ENCODE measurements around the gene ZNF215. TPM values are rescaled to one million over a fixed set of nuclear protein-coding genes. Genes with fewer than 3 reads are reported as not detected.

Gene ZNF215
- total RNA-seq, 2 experiments from 2014 or later, result 59.8 to 61.0 TPM

GRCh38 chr11:6995703-6996102 lies 69.5 kb downstream of the ZNF215 start:
- Histone ChIP-seq H3K36me3 (ENCODE audit: insufficient read depth, low read length) (peaks cover 79% of the 10 kb centered on the region), H3K27ac (ENCODE audit: low read depth, low read length, poor library complexity, severe bottlenecking) (no peak overlapping the region), H3K4me2 (ENCODE audit: low read length) (no peak overlapping the region), H3K79me2 (ENCODE audit: insufficient read depth, low read depth, low read length) (no peaks in the 10 kb centered on the region), H2AFZ (ENCODE audit: low read length) (no peak overlapping the region), H3K4me3 (ENCODE audit: low read depth, low read length, poor library complexity, severe bottlenecking) (no peak overlapping the region), H3K9me2 (ENCODE audit: insufficient read depth, low read length) (no peaks in the 10 kb centered on the region), H3K9me3 (ENCODE audit: low read length) (no peaks in the 10 kb centered on the region), H3K4me1 (ENCODE audit: insufficient read depth, low read length, poor library complexity, severe bottlenecking) (peaks cover 18% of the 10 kb centered on the region), H4K20me1 (ENCODE audit: insufficient read depth, low read length) (no peaks in the 10 kb centered on the region)
- intact Hi-C loops (cut with micrococcal nuclease; ENCODE audit: unreplicated experiment), result no loop called here
- TF ChIP-seq CTCF (conservative IDR thresholded peaks at IDR 0.05; ENCODE audit: low read length) (no peak), EZH2phosphoT487 (IDR thresholded peaks at IDR 0.05; ENCODE audit: borderline replicate concordance, low read depth, low read length) (no peak)
- ChIA-PET POLR2A (interaction anchor here (1.2 kb wide), 1 partner anchor 46 kb away, joined by 3 read pairs; no protein-coding TSS in a partner anchor), CTCF (ENCODE audit: unreplicated experiment) (no interaction called here)
- DNase-seq (ENCODE audit: low spot score), result no peak
- no TSS peak for BruUV-seq (replicated peaks)

- Histone ChIP-seq H3K36me3 (ENCODE audit: insufficient read depth, low read length) (peaks cover 52% of the 10 kb centered on the region), H3K4me2 (ENCODE audit: low read length) (no peak overlapping the region), H3K27ac (ENCODE audit: low read depth, low read length, poor library complexity, severe bottlenecking) (no peak overlapping the region), H3K4me1 (ENCODE audit: insufficient read depth, low read length, poor library complexity, severe bottlenecking) (no peaks in the 10 kb centered on the region), H3K4me3 (ENCODE audit: low read depth, low read length, poor library complexity, severe bottlenecking) (no peak overlapping the region), H3K79me2 (ENCODE audit: insufficient read depth, low read depth, low read length) (no peaks in the 10 kb centered on the region), H3K9me2 (ENCODE audit: insufficient read depth, low read length) (no peaks in the 10 kb centered on the region), H4K20me1 (ENCODE audit: insufficient read depth, low read length) (no peaks in the 10 kb centered on the region; the same call in 1 of the 2 replicates), H2AFZ (ENCODE audit: low read length) (no peak overlapping the region), H3K9me3 (ENCODE audit: low read length) (no peaks in the 10 kb centered on the region)
- ChIA-PET CTCF (ENCODE audit: unreplicated experiment) (no interaction called here), POLR2A (interaction anchor here (0.6 to 0.8 kb wide), 2 partner anchors 67 to 1823 kb away, joined by 3 to 4 read pairs; no protein-coding TSS in a partner anchor)
- TF ChIP-seq EZH2phosphoT487 (IDR thresholded peaks at IDR 0.05; ENCODE audit: borderline replicate concordance, low read depth, low read length) (no peak), CTCF (conservative IDR thresholded peaks at IDR 0.05; ENCODE audit: low read length) (no peak)
- no peak for DNase-seq (ENCODE audit: low spot score)
- intact Hi-C loops (cut with micrococcal nuclease; ENCODE audit: unreplicated experiment), result no loop called here
- no TSS peak for BruUV-seq (replicated peaks)
These were observed 78.3 kb downstream of the ZNF215 start for GRCh38 chr11:7004482-7004881.

Other genes with a start within 250 kb of the ZNF215 start
- 46.8 and 59.7 TPM in 2 replicates for gene MRPL17, start 243.1 kb upstream of the ZNF215 start, total RNA-seq (2014; rRNA removed; shearing (Covaris generic))
- gene MRPL17, start 243.1 kb upstream of the ZNF215 start, total RNA-seq (2022), result 43.0 and 44.0 TPM in 2 replicates
- 0.82 and 2.5 TPM in 2 replicates for gene OR2AG2, start 154.4 kb upstream of the ZNF215 start, total RNA-seq (2014; rRNA removed; shearing (Covaris generic))
- gene OR2AG2, start 154.4 kb upstream of the ZNF215 start, total RNA-seq (2022), result 1.7 and 1.9 TPM in 2 replicates
- not detected in 2 replicates for gene OR2AG1, start 143.4 kb upstream of the ZNF215 start, total RNA-seq (2014; rRNA removed; shearing (Covaris generic))
- not detected in 2 replicates for gene OR2AG1, start 143.4 kb upstream of the ZNF215 start, total RNA-seq (2022)
- 0.95 and 2.2 TPM in 2 replicates for gene OR6A2, start 126.7 kb upstream of the ZNF215 start, total RNA-seq (2014; rRNA removed; shearing (Covaris generic))
- 2.2 and 2.4 TPM in 2 replicates for gene OR6A2, start 126.7 kb upstream of the ZNF215 start, total RNA-seq (2022)
- gene OR10A5, start 80.7 kb upstream of the ZNF215 start, total RNA-seq (2014; rRNA removed; shearing (Covaris generic)), result not detected in 2 replicates
- gene OR10A5, start 80.7 kb upstream of the ZNF215 start, total RNA-seq (2022), result not detected in 2 replicates
- gene OR10A2, start 63.4 kb upstream of the ZNF215 start, total RNA-seq (2014; rRNA removed; shearing (Covaris generic)), result not detected in 2 replicates
- not detected in 2 replicates for gene OR10A2, start 63.4 kb upstream of the ZNF215 start, total RNA-seq (2022)
- gene OR10A4, start 49.8 kb upstream of the ZNF215 start, total RNA-seq (2014; rRNA removed; shearing (Covaris generic)), result not detected in 2 replicates
- gene OR10A4, start 49.8 kb upstream of the ZNF215 start, total RNA-seq (2022), result not detected in 2 replicates
- 1.3 and 1.4 TPM in 2 replicates for gene OR2D2, start 33.9 kb upstream of the ZNF215 start, total RNA-seq (2014; rRNA removed; shearing (Covaris generic))
- 3.2 and 3.3 TPM in 2 replicates for gene OR2D2, start 33.9 kb upstream of the ZNF215 start, total RNA-seq (2022)
- gene OR2D3, start 5.4 kb upstream of the ZNF215 start, total RNA-seq (2014; rRNA removed; shearing (Covaris generic)), result not detected in 2 replicates
- gene OR2D3, start 5.4 kb upstream of the ZNF215 start, total RNA-seq (2022), result not detected in 2 replicates
- gene ZNF214, start 93.9 kb downstream of the ZNF215 start, total RNA-seq (2014; rRNA removed; shearing (Covaris generic)), result not detected in 2 replicates
- gene ZNF214, start 93.9 kb downstream of the ZNF215 start, total RNA-seq (2022), result not detected in 2 replicates
- gene NLRP14, start 94.1 kb downstream of the ZNF215 start, total RNA-seq (2014; rRNA removed; shearing (Covaris generic)), result 3.8 and 6.4 TPM in 2 replicates
- gene NLRP14, start 94.1 kb downstream of the ZNF215 start, total RNA-seq (2022), result 6.2 and 6.4 TPM in 2 replicates
- 2.3 TPM in 2 replicates for gene RBMXL2, start 162.6 kb downstream of the ZNF215 start, total RNA-seq (2014; rRNA removed; shearing (Covaris generic))
- 2.7 and 2.9 TPM in 2 replicates for gene RBMXL2, start 162.6 kb downstream of the ZNF215 start, total RNA-seq (2022)

Measured in OCI-LY7 (cell line).